ENCODE results near the gene CCL21.
"Not testable (repeated sequence)": the region's sequence is repeated elsewhere in the genome, so short reads cannot be mapped to it uniquely, and the experiment has no call there.

GRCh38 chr9:34750320-34750719, 40.4 kb upstream of the CCL21 start:
- TF ChIP-seq CTCF (IDR thresholded peaks at IDR 0.05; ENCODE audit: low read length); EZH2 (IDR thresholded peaks at IDR 0.05; ENCODE audit: borderline replicate concordance, low read length): not testable (repeated sequence)

Measured in OCI-LY1 (cell line).